ENCODE results near the gene MX2. TPM values are rescaled to one million over a fixed set of nuclear protein-coding genes. Genes with fewer than 3 reads are reported as not detected.

MX2 gene
- total and polyA plus RNA-seq, 10 of the 15 experiments (the other 5 are each of a cell fraction or from before 2014, with no cell fraction given), result 10.5 to 167 (median 46.1) TPM

- RAD21 ChIA-PET (ENCODE audit: unreplicated experiment), result no interaction called here
- DNase-seq (ENCODE audit: low read depth, low spot score), result no peak
- no peak overlapping the region for H3K4me2 ChIP-seq (ENCODE audit: control insufficient read depth, insufficient read depth)
- POLR2A ChIA-PET, result no interaction called here
- H3K36me3 ChIP-seq (ENCODE audit: control insufficient read depth in 2 of 2, insufficient read depth in 2 of 2, low read length in 1 of 2), result no peaks in the 10 kb centered on the region
- H2AFZ ChIP-seq (ENCODE audit: control insufficient read depth, low read depth, low read length), result no peak overlapping the region
- H3K4me3 ChIP-seq, result no peak overlapping the region
- no peak for TF ChIP-seq ASH2L (IDR thresholded peaks at IDR 0.05; ENCODE audit: borderline replicate concordance, low read depth)
- TF ChIP-seq E2F8 (IDR thresholded peaks at IDR 0.05; ENCODE audit: low read depth, partially characterized antibody), result no peak
- no peak for TF ChIP-seq DPF2 (IDR thresholded peaks at IDR 0.05)
- TF ChIP-seq CREB1 (IDR thresholded peaks at IDR 0.05; ENCODE audit: low read depth), result no peak
- in situ Hi-C loops (cut with MboI), result no loop called here
- BruUV-seq (replicated peaks), result no TSS peak
- H3K27me3 ChIP-seq (replicated peaks in 1 of 2; ENCODE audit: control insufficient read depth in 2 of 2, insufficient read depth in 2 of 2, low read length in 1 of 2), result no peaks in the 10 kb centered on the region; a peak in 1 of 4 replicates
- no peak for ATAC-seq
- no peaks in the 10 kb centered on the region for H3K4me1 ChIP-seq (ENCODE audit: control insufficient read depth, insufficient read depth, low read length)
- CTCF ChIA-PET, result interaction anchor here (1.6 kb wide), 2 partner anchors 40 to 41 kb away, joined by 3 read pairs; no protein-coding TSS in a partner anchor
- no peaks in the 10 kb centered on the region for H3K79me2 ChIP-seq (ENCODE audit: control insufficient read depth, insufficient read depth, low read length)
- H3K27ac ChIP-seq (ENCODE audit: control insufficient read depth, insufficient read depth), result no peak overlapping the region
- no peaks in the 10 kb centered on the region for H3K9me3 ChIP-seq (replicated peaks; ENCODE audit: control insufficient read depth, insufficient read depth, low read length)
- 59% methylated on average over 23 of the region's 23 CpGs for whole genome bisulfite sequencing (ENCODE audit: insufficient coverage, insufficient replicate concordance, low lambda C conversion rate, missing lambda C conversion rate)
- H3K9ac ChIP-seq (ENCODE audit: control insufficient read depth, insufficient read depth, low read length), result no peak overlapping the region
- no peak for FAIRE-seq
- no peaks in the 10 kb centered on the region; the same call in 1 of the 2 replicates for H4K20me1 ChIP-seq (ENCODE audit: control insufficient read depth, insufficient read depth)
- SMC1A ChIA-PET (ENCODE audit: uncharacterized antibody, unreplicated experiment), result interaction anchor here (1.0 kb wide), 1 partner anchor 32 kb away, joined by 3 read pairs; no protein-coding TSS in a partner anchor
- intact Hi-C loops (cut with micrococcal nuclease; ENCODE audit: unreplicated experiment), result no loop called here
These were observed 39.1 kb upstream of the MX2 start for GRCh38 chr21:41322496-41323382.

Data from GM12878 (cell line).